Endothelial cell of umbilical vein (primary cell): ENCODE data around the gene CERS5. TPM values are rescaled to one million over a fixed set of nuclear protein-coding genes. Genes with fewer than 3 reads are reported as not detected.

Source experiments
- BruUV-seq: library from RNA; stranded (reverse); fragments of 400-500 nt; replicated peaks from 2 replicates; lab custom pipeline; 2021; lab: Mats Ljungman, UMichigan
- CTCF ChIA-PET: fragments of 300-600, 350-600 bp; sonication (Branson Sonifier 250); formaldehyde crosslinking; loops from one replicate; lab custom pipeline; 2021; ENCODE audit warnings: antibody characterized with exemption, inconsistent platforms; lab: Charles Lee
- POLR2A ChIA-PET: fragments of 300-600, 350-600 bp; sonication (Branson Sonifier 250); formaldehyde crosslinking; loops from one replicate; lab custom pipeline; 2021; ENCODE audit warnings: antibody characterized with exemption, inconsistent platforms; lab: Charles Lee
- DNase-seq: peaks from one replicate; pipeline ENCODE4 v3.0.0-alpha.2; 2011; ENCODE audit warnings: low read depth, low spot score
- FAIRE-seq: peaks from 2 replicates; lab custom pipeline; 2011; peaks lifted over from hg19 to GRCh38; lab: Jason Lieb, UNC
- H2AFZ ChIP-seq: 2 replicates; pipeline ENCODE4 v1.6.0; 2012; ENCODE audit warnings: low read depth, low read length, control low read depth, inconsistent platforms
- H3K27ac ChIP-seq: 2 replicates; pipeline ENCODE4 v1.5.1; 2011; ENCODE audit warnings: low read depth, mild to moderate bottlenecking, control low read depth, low read length, moderate library complexity; ENCODE audit not compliant: insufficient read depth
- H3K27me3 ChIP-seq, 2 experiments: 2 replicates each; pipeline versions ENCODE4 v1.6.0 to v1.6.1; 2011; ENCODE audit warnings: low read length in 2 of 2, mixed read lengths in 1 of 2; ENCODE audit not compliant: control insufficient read depth in 2 of 2, insufficient read depth in 2 of 2
- H3K36me3 ChIP-seq, 2 experiments: 2 replicates in 1 of 2; 3 replicates in 1 of 2; pipeline ENCODE4 v1.5.1; 2011; ENCODE audit warnings: low read length in 2 of 2, mild to moderate bottlenecking in 1 of 2, moderate library complexity in 1 of 2; ENCODE audit not compliant: control insufficient read depth in 2 of 2, insufficient read depth in 2 of 2; ENCODE audit errors: extremely low read depth in 1 of 2
- H3K4me1 ChIP-seq: 3 replicates; pipeline ENCODE4 v1.5.1; 2011; ENCODE audit warnings: mild to moderate bottlenecking, low read length; ENCODE audit not compliant: control insufficient read depth, insufficient read depth; ENCODE audit errors: extremely low read depth
- H3K4me2 ChIP-seq: 2 replicates; pipeline ENCODE4 v1.6.1; 2011; ENCODE audit warnings: low read length, control low read depth, mixed read lengths; ENCODE audit not compliant: insufficient read depth
- H3K4me3 ChIP-seq, 3 experiments: fragments of 200-600 bp in 1 of 3; sonication (generic), shearing (Covaris generic) in 1 of 3; replicated peaks in 1 of 3; 2 replicates each; pipeline ENCODE4 v1.5.1; 2011 to 2016; ENCODE audit warnings: control low read depth in 3 of 3, low read length in 3 of 3, mild to moderate bottlenecking in 2 of 3, inconsistent platforms in 1 of 3, low read depth in 1 of 3, moderate library complexity in 1 of 3; ENCODE audit not compliant: insufficient read depth in 1 of 3
- H3K79me2 ChIP-seq: 2 replicates; pipeline ENCODE4 v1.6.0; 2012; ENCODE audit warnings: low read length, inconsistent platforms; ENCODE audit not compliant: control insufficient read depth, insufficient read depth
- H3K9ac ChIP-seq: replicated peaks from 2 replicates; pipeline ENCODE3; 2011; ENCODE audit warnings: low read length, control low read depth; ENCODE audit not compliant: insufficient read depth; ENCODE audit errors: extremely low read depth
- H3K9me1 ChIP-seq: replicated peaks from 3 replicates; pipeline ENCODE4 v1.6.0; 2011; ENCODE audit warnings: mild to moderate bottlenecking, low read length; ENCODE audit not compliant: control insufficient read depth, insufficient read depth; ENCODE audit errors: extremely low read depth
- H3K9me3 ChIP-seq: replicated peaks from 2 replicates; pipeline ENCODE4 v1.5.1; 2012; ENCODE audit warnings: low read length, inconsistent platforms; ENCODE audit not compliant: control insufficient read depth, insufficient read depth
- H4K20me1 ChIP-seq: replicated peaks from 2 replicates; pipeline ENCODE3; 2011; ENCODE audit warnings: mild to moderate bottlenecking, low read length; ENCODE audit not compliant: control insufficient read depth, insufficient read depth; ENCODE audit errors: extremely low read depth
- EZH2 ChIP-seq: IDR thresholded peaks from 2 replicates; pipeline ENCODE4 v1.6.1; 2012; ENCODE audit warnings: borderline replicate concordance, low read depth, mild to moderate bottlenecking, moderate library complexity, low read length, inconsistent platforms; ENCODE audit not compliant: severe bottlenecking
- FOS ChIP-seq: IDR thresholded peaks from 2 replicates; pipeline ENCODE4 v1.6.1; 2011; ENCODE audit warnings: mild to moderate bottlenecking, low read length, moderate library complexity, borderline replicate concordance; ENCODE audit not compliant: insufficient read depth
- GATA2 ChIP-seq: IDR thresholded peaks from 2 replicates; pipeline ENCODE4 v1.7.0; 2011; ENCODE audit warnings: low read depth, mild to moderate bottlenecking, moderate library complexity, mixed read lengths, low read length; ENCODE audit not compliant: insufficient read length, insufficient read depth
- JUN ChIP-seq: IDR thresholded peaks from 2 replicates; pipeline ENCODE4 v1.6.1; 2011; ENCODE audit warnings: borderline replicate concordance, low read depth; ENCODE audit not compliant: insufficient read length, insufficient read depth
- MYC ChIP-seq: IDR thresholded peaks from one replicate; pipeline ENCODE4 v1.6.1; 2011; ENCODE audit warnings: mild to moderate bottlenecking, low read depth, low read length
- POLR2A ChIP-seq: IDR thresholded peaks from 2 replicates; pipeline ENCODE4 v1.6.1; 2012; ENCODE audit warnings: low read depth, mild to moderate bottlenecking, control low read depth, low read length
- POLR2AphosphoS5 ChIP-seq: IDR thresholded peaks from 2 replicates; pipeline ENCODE4 v1.6.1; 2012; ENCODE audit warnings: low read depth, mild to moderate bottlenecking, control low read depth, low read length, moderate library complexity; ENCODE audit not compliant: insufficient read depth
- dilution Hi-C: fragments of 300-500 bp; cut with MboI; formaldehyde crosslinking; loops from one replicate; pipeline ENCODE4 v1.15.0; 2019; ENCODE audit warnings: low sequenced_read_pairs; ENCODE audit not compliant: extremely low pct_ligation_motif_present
- intact Hi-C: fragments of 100-400 bp; cut with micrococcal nuclease; formaldehyde crosslinking; loops from one replicate; pipeline ENCODE4 v1.10.0; 2022
- polyA plus RNA-seq, 4 experiments: library from polyadenylated mRNA; depleted of rRNA in 3 of 4; stranded (reverse) in 3 of 4; unstranded in 1 of 4; fragments of >200 nt; gene quantifications; 2 replicates each; pipeline versions ENCODE4 v1.2.1 to v1.2.3, GENCODE V29; 2011 to 2012; ENCODE audit warnings: missing spikeins in 1 of 4
- total RNA-seq: library from RNA; stranded (reverse); gene quantifications from 2 replicates; pipeline ENCODE4 v1.2.3, GENCODE V29; 2021
- TF ChIP-seq, protein P1 (sequence below), 2 donors: IDR thresholded peaks; 1 replicate in 1 of 2; 2 replicates in 1 of 2; pipeline ENCODE4 v1.5.1; 2011; ENCODE audit warnings: low read length in 2 of 2, mild to moderate bottlenecking in 2 of 2, moderate library complexity in 2 of 2, control low read depth in 1 of 2, inconsistent platforms in 1 of 2, low read depth in 1 of 2; ENCODE audit not compliant: insufficient read depth in 1 of 2; ENCODE audit errors: extremely low read depth in 1 of 2
- TF ChIP-seq, protein P2 (sequence below): IDR thresholded peaks from 2 replicates; pipeline ENCODE4 v1.6.1; 2011; ENCODE audit not compliant: insufficient read depth, insufficient read length

Gene CERS5
- total and polyA plus RNA-seq, 2 donors (not counting 3 experiments of a cell fraction or from before 2014, with no cell fraction given) = 60.4 to 108 TPM

DNA sequence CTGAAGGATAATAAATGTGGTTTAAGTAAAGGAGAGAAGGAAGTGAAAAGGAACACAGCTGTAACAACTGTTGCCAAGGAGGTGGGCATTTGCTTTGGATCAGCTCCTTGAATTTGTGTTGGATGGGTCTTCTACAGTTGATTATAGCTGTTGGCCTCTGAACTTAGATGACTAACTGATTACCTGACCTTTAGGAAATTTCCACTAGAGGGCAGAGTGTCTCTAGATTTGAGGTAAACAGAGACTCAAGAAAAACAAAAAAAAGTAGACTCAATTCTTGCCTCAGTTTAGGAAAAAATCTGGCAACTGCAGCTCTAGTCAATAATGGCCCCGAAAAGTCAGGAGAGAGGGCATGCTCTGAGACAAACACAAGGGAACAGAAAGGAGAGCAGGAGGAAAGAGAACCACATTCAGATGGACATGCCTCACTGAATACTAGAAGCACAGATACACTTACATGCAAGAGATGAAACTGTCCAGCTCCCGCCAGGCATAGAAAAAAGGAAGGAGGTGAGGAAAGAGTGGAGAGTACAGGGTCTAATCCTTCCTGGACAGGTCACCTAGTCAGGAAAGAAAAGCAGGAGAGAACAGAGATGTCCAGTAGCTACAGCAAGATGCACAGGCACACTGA, 34.5 kb downstream of the CERS5 start:
- FAIRE-seq = peak; percentile 21
- Histone ChIP-seq H3K27ac (no peak overlapping the region), H2AFZ (no peak overlapping the region), H3K36me3 (peaks cover 10 to 32% of the 10 kb centered on the region in 2 experiments), H3K4me1 (peaks cover 4% of the 10 kb centered on the region), H3K4me3 (no peak overlapping the region), H3K9me3 (no peaks in the 10 kb centered on the region), H3K9ac (no peak overlapping the region), H4K20me1 (no peaks in the 10 kb centered on the region), H3K27me3 (no peaks in the 10 kb centered on the region), H3K9me1 (no peaks in the 10 kb centered on the region), H3K4me2 (no peak overlapping the region), H3K79me2 (no peaks in the 10 kb centered on the region)
- dilution Hi-C loops = no loop called here
- intact Hi-C loops = loop anchor here (1.0 kb wide), 3 partner anchors 43 to 182 kb away; no protein-coding TSS in a partner anchor
- ChIA-PET CTCF (interaction anchor here (0.6 to 4.3 kb wide), 11 partner anchors 15 to 186 kb away, joined by 3 to 47 read pairs (median 5); partner anchors contain the start of gene COX14), POLR2A (interaction anchor here (0.8 kb wide), 1 partner anchor 20 kb away, joined by 3 read pairs; the partner anchor contains the start of gene COX14)
- no TSS peak for BruUV-seq
- DNase-seq = no peak
- TF ChIP-seq, protein P1, sequence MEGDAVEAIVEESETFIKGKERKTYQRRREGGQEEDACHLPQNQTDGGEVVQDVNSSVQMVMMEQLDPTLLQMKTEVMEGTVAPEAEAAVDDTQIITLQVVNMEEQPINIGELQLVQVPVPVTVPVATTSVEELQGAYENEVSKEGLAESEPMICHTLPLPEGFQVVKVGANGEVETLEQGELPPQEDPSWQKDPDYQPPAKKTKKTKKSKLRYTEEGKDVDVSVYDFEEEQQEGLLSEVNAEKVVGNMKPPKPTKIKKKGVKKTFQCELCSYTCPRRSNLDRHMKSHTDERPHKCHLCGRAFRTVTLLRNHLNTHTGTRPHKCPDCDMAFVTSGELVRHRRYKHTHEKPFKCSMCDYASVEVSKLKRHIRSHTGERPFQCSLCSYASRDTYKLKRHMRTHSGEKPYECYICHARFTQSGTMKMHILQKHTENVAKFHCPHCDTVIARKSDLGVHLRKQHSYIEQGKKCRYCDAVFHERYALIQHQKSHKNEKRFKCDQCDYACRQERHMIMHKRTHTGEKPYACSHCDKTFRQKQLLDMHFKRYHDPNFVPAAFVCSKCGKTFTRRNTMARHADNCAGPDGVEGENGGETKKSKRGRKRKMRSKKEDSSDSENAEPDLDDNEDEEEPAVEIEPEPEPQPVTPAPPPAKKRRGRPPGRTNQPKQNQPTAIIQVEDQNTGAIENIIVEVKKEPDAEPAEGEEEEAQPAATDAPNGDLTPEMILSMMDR (IDR thresholded peaks at IDR 0.05; ENCODE audit: extremely low read depth in 1 of 2, insufficient read depth in 1 of 2, low read depth in 1 of 2, low read length in 2 of 2) = peak in 1 of 2 donors; percentile 46
- no peak for TF ChIP-seq JUN
- no peak for TF ChIP-seq POLR2AphosphoS5

DNA sequence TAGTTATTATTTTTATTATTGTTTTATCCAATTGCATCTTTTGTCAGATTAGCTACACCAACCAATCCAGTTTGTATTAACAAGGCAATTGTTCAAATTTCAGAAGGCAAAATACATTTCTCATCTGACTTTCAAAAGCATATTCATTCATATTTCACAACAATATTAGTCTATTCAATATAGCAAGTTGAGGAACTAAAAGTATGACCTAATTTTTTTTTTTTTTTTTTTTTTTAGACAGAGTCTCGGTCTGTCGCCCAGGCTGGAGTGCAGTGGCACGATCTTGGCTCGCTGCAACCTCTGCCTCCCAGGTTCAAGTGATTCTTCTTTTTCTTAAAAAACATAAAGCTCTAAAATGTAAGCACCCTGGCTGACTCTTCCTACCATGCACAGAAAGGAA, 37.9 kb downstream of the CERS5 start:
- no peak overlapping the region for H3K27ac ChIP-seq
- H3K9ac ChIP-seq = no peak overlapping the region
- H3K36me3 ChIP-seq = peaks cover 7 to 28% of the 10 kb centered on the region in 2 experiments
- dilution Hi-C loops (no loop called here), intact Hi-C loops (no loop called here)
- BruUV-seq = no TSS peak
- no peaks in the 10 kb centered on the region for H3K9me3 ChIP-seq
- H4K20me1 ChIP-seq = no peaks in the 10 kb centered on the region
- no peaks in the 10 kb centered on the region for H3K27me3 ChIP-seq
- H3K79me2 ChIP-seq = no peaks in the 10 kb centered on the region
- CTCF ChIA-PET = interaction anchor here (0.7 to 4.3 kb wide), 3 partner anchors 17 to 569 kb away, joined by 3 to 47 read pairs (median 22); partner anchors contain the start of gene COX14
- POLR2A ChIA-PET = interaction anchor here (0.7 kb wide), 1 partner anchor 9 kb away, joined by 4 read pairs; no protein-coding TSS in a partner anchor
- H3K4me1 ChIP-seq = peaks cover 5% of the 10 kb centered on the region
- H3K4me2 ChIP-seq = no peak overlapping the region
- no peak for FAIRE-seq
- no peaks in the 10 kb centered on the region for H3K9me1 ChIP-seq
- H3K4me3 ChIP-seq = no peak overlapping the region
- H2AFZ ChIP-seq = no peak overlapping the region
- DNase-seq = no peak
- TF ChIP-seq MYC (no peak), JUN (no peak), POLR2A (no peak), GATA2 (no peak), EZH2 (no peak), FOS (no peak), POLR2AphosphoS5 (no peak)
- TF ChIP-seq, protein P1 (IDR thresholded peaks at IDR 0.05; ENCODE audit: extremely low read depth in 1 of 2, insufficient read depth in 1 of 2, low read depth in 1 of 2, low read length in 2 of 2) = no peak
- TF ChIP-seq, protein P2, sequence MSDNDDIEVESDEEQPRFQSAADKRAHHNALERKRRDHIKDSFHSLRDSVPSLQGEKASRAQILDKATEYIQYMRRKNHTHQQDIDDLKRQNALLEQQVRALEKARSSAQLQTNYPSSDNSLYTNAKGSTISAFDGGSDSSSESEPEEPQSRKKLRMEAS = no peak
